Measurements from ENCODE around the gene RNF213. TPM values are rescaled to one million over a fixed set of nuclear protein-coding genes. Genes with fewer than 3 reads are reported as not detected.
"Not testable (repeated sequence)": the region's sequence is repeated elsewhere in the genome, so short reads cannot be mapped to it uniquely, and the experiment has no call there.

Gene RNF213
- polyA plus RNA-seq, 3 donors, result 47.5 to 56.8 (median 50.5) TPM

GRCh38 chr17:80407917-80408316 is 147.3 kb downstream of the RNF213 start:
- not testable (repeated sequence) for DNase-seq (ENCODE audit: low read depth in 3 of 3, low spot score in 2 of 3)

GRCh38 chr17:80408872-80409271 is 148.2 kb downstream of the RNF213 start:
- no peak for DNase-seq (ENCODE audit: low read depth in 3 of 3, low spot score in 2 of 3)

- DNase-seq (ENCODE audit: low read depth in 3 of 3, low spot score in 2 of 3), result no peak
Measured at GRCh38 chr17:80409626-80410025, 149.0 kb downstream of the RNF213 start.

GRCh38 chr17:80410441-80411087 is 149.9 kb downstream of the RNF213 start:
- DNase-seq (ENCODE audit: low read depth in 3 of 3, low spot score in 2 of 3), result not testable (repeated sequence)

GRCh38 chr17:80413771-80414507 is 153.3 kb downstream of the RNF213 start:
- no peak for DNase-seq (ENCODE audit: low read depth in 3 of 3, low spot score in 2 of 3)

GRCh38 chr17:80414508-80414802 is 153.8 kb downstream of the RNF213 start:
- no peak for DNase-seq (ENCODE audit: low read depth in 3 of 3, low spot score in 2 of 3)

GRCh38 chr17:80414803-80415625 is 154.4 kb downstream of the RNF213 start, which contains the start of gene ENDOV:
ENDOV (plus strand) TSS chr17:80415167; CDS start chr17:80415195, 28 bp downstream.
- DNase-seq (ENCODE audit: low read depth in 3 of 3, low spot score in 2 of 3), result peak; percentile 90 to 95 (median 93)

- DNase-seq (ENCODE audit: low read depth in 3 of 3, low spot score in 2 of 3), result no peak
Measured at GRCh38 chr17:80415626-80416137, 155.0 kb downstream of the RNF213 start.

- no peak for DNase-seq (ENCODE audit: low read depth in 3 of 3, low spot score in 2 of 3)
Measured at GRCh38 chr17:80416260-80416939, 155.7 kb downstream of the RNF213 start.

- DNase-seq (ENCODE audit: low read depth in 3 of 3, low spot score in 2 of 3), result no peak
Measured at GRCh38 chr17:80416940-80417293, 156.3 kb downstream of the RNF213 start.

- no peak for DNase-seq (ENCODE audit: low read depth in 3 of 3, low spot score in 2 of 3)
Measured at GRCh38 chr17:80418589-80418988, 157.9 kb downstream of the RNF213 start.

- DNase-seq (ENCODE audit: low read depth in 3 of 3, low spot score in 2 of 3), result no peak
Measured at GRCh38 chr17:80419255-80419654, 158.6 kb downstream of the RNF213 start.

- no peak for DNase-seq (ENCODE audit: low read depth in 3 of 3, low spot score in 2 of 3)
Measured at GRCh38 chr17:80421381-80422090, 160.9 kb downstream of the RNF213 start.

- no peak for DNase-seq (ENCODE audit: low read depth in 3 of 3, low spot score in 2 of 3)
Measured at GRCh38 chr17:80422276-80422675, 161.6 kb downstream of the RNF213 start.

GRCh38 chr17:80422981-80423380 is 162.3 kb downstream of the RNF213 start:
- no peak for DNase-seq (ENCODE audit: low read depth in 3 of 3, low spot score in 2 of 3)

GRCh38 chr17:80423536-80424225 is 163.0 kb downstream of the RNF213 start:
- no peak for DNase-seq (ENCODE audit: low read depth in 3 of 3, low spot score in 2 of 3)

- DNase-seq (ENCODE audit: low read depth in 3 of 3, low spot score in 2 of 3), result no peak
Measured at GRCh38 chr17:80424261-80424660, 163.6 kb downstream of the RNF213 start.

GRCh38 chr17:80424878-80425765 is 164.5 kb downstream of the RNF213 start:
- DNase-seq (ENCODE audit: low read depth in 3 of 3, low spot score in 2 of 3), result no peak

Measured in right renal cortex interstitium (tissue), 3 donors.